Ovary (tissue), 9 donors: Measurements from ENCODE around the gene HECTD1. TPM values are rescaled to one million over a fixed set of nuclear protein-coding genes. Genes with fewer than 3 reads are reported as not detected.
"Not testable (repeated sequence)": the region's sequence is repeated elsewhere in the genome, so short reads cannot be mapped to it uniquely, and the experiment has no call there.

Experiments
- DNase-seq, 5 donors: peaks; one replicate each; pipeline ENCODE4 v3.0.0-alpha.2; 2019 to 2020
- H3K27ac ChIP-seq, 2 donors: fragments of 200-600 bp; one replicate each; pipeline versions ENCODE4 v1.5.1 to v1.8.0; 2019 to 2022
- H3K27me3 ChIP-seq: fragments of 200-600 bp; one replicate; pipeline ENCODE4 v1.8.0; 2022
- H3K36me3 ChIP-seq: fragments of 200-600 bp; sonication (generic); one replicate; pipeline ENCODE4 v1.5.1; 2019
- H3K4me1 ChIP-seq: one replicate; pipeline ENCODE4 v1.8.1; 2013; ENCODE audit warnings: mild to moderate bottlenecking, moderate library complexity; ENCODE audit not compliant: insufficient read depth
- H3K4me3 ChIP-seq: fragments of 200-600 bp; sonication (generic); one replicate; pipeline ENCODE4 v1.5.1; 2017
- H3K9me3 ChIP-seq, 2 donors: fragments of 200-600 bp in 1 of 2; sonication (generic) in 1 of 2; one replicate each; pipeline versions ENCODE4 v1.5.1 to v1.8.1; 2013 to 2019; ENCODE audit warnings: mild to moderate bottlenecking in 1 of 2, moderate library complexity in 1 of 2
- CTCF ChIP-seq, 3 donors: fragments of 450-650 bp in 2 of 3; fragments of 200-600 bp in 1 of 3; IDR thresholded peaks; one replicate each; pipeline versions ENCODE4 v1.5.1 to v1.8.0; 2016 to 2022; ENCODE audit warnings: antibody characterized with exemption in 3 of 3, mild to moderate bottlenecking in 1 of 3
- EP300 ChIP-seq: sonication (generic); formaldehyde crosslinking; IDR thresholded peaks from one replicate; pipeline ENCODE4 v1.6.1; 2017; ENCODE audit warnings: antibody characterized with exemption
- POLR2A ChIP-seq: fragments of 450-650 bp; IDR thresholded peaks from one replicate; pipeline ENCODE4 v1.6.1; 2017; ENCODE audit warnings: antibody characterized with exemption, mild to moderate bottlenecking, moderate library complexity
- WGBS, 3 donors: extraction: QIAGEN DNeasy Blood & Tissue Kit in 1 of 3; methylation state at CpG; one replicate each; pipeline versions ENCODE4 v1.1.5 to v1.1.7; 2013 to 2017; 5-methylcytosine and 5-hydroxymethylcytosine counted together
- intact Hi-C, 4 donors: fragments of 100-400 bp; cut with DNase I; formaldehyde crosslinking; loops; one replicate each; pipeline versions ENCODE4 v1.11.0 to v1.15.1; 2022 to 2023
- polyA plus RNA-seq, 2 donors: library from polyadenylated mRNA; stranded (reverse); fragments of 200-250 nt in 1 of 2; fragments of 350-450 nt in 1 of 2; fragmentation: Illumina TruSeq in 1 of 2; extraction: RNeasy Lipid Tissue Mini Kit (QIAGEN cat#74804) in 1 of 2; gene quantifications; one replicate each; pipeline ENCODE4 v1.2.3, GENCODE V29; 2013 to 2014
- total RNA-seq, 7 donors: library from RNA; depleted of rRNA in 2 of 7; stranded (reverse); fragments of >200 nt in 2 of 7; fragmentation: NEBNext Ultra II Directional in 3 of 7; extraction: Animal tissue kit (Norgen Biotek cat#: 25700) in 3 of 7; gene quantifications; one replicate each; pipeline versions ENCODE4 v1.1.0 to v1.2.4, GENCODE V29; 2016 to 2023
- donor health status: DM: no; HTN: no; CAD: no; lungs with moderate emphysema.
- donor health status: DM: no; HTN: no; CAD: no.
- donor health status: Bipolar disorder and iron deficiency.
- donor health status: DM: yes; HTN: yes; CAD: no.
- donor health status: DM: no; HTN: no; CAD: no.
- donor health status: DM: yes; HTN: yes; CAD: no.

The HECTD1 gene
- total and polyA plus RNA-seq, 9 donors = 59.7 to 186 (median 144) TPM

- no peaks in the 10 kb centered on the region for H3K36me3 ChIP-seq
- 75 to 83% (median 77%) methylated on average over 5 of the region's 5 CpGs for WGBS, 3 donors
- DNase-seq = peak in 1 of 5 donors; percentile 29
These were observed 116.5 kb downstream of the HECTD1 start for GRCh38 chr14:31090883-31091764.

GRCh38 chr14:31086466-31086865 lies 121.1 kb downstream of the HECTD1 start:
- intact Hi-C loops = loop anchor here in 3 of 4 donors (10.0 kb wide), 1 partner anchor 102 kb away; no protein-coding TSS in a partner anchor
- not testable (repeated sequence) for H3K27me3 ChIP-seq, H3K27ac ChIP-seq, DNase-seq, H3K36me3 ChIP-seq, H3K4me1 ChIP-seq, H3K9me3 ChIP-seq, H3K4me3 ChIP-seq
- WGBS, 3 donors = 90 to 96% (median 95%) methylated on average over 9 of the region's 9 CpGs

More at GRCh38 chr14:31090883-31091764, 116.5 kb downstream of the HECTD1 start:
- Histone ChIP-seq H3K27ac (no peak overlapping the region), H3K27me3 (no peaks in the 10 kb centered on the region), H3K4me3 (no peak overlapping the region), H3K4me1 (peaks cover 3% of the 10 kb centered on the region), H3K9me3 (no peaks in the 10 kb centered on the region)
- TF ChIP-seq CTCF (IDR thresholded peaks at IDR 0.05) = no peak
- peak; percentile 29 for TF ChIP-seq EP300
- TF ChIP-seq POLR2A = no peak
- intact Hi-C loops = no loop called here

- Histone ChIP-seq H3K27ac (no peak overlapping the region), H3K4me3 (no peak overlapping the region), H3K9me3 (no peaks in the 10 kb centered on the region), H3K27me3 (no peaks in the 10 kb centered on the region), H3K36me3 (no peaks in the 10 kb centered on the region), H3K4me1 (no peaks in the 10 kb centered on the region)
- no peak for DNase-seq
- intact Hi-C loops = loop anchor here in 3 of 4 donors (10.0 kb wide), 1 partner anchor 100 kb away; no protein-coding TSS in a partner anchor
- no peak for TF ChIP-seq POLR2A
- TF ChIP-seq EP300 = no peak
- TF ChIP-seq CTCF (IDR thresholded peaks at IDR 0.05) = no peak
- 95 to 97% (median 96%) methylated on average over 3 of the region's 3 CpGs for WGBS, 3 donors
These were observed 122.6 kb downstream of the HECTD1 start for GRCh38 chr14:31085027-31085426.

GRCh38 chr14:31084385-31084784 lies 123.2 kb downstream of the HECTD1 start:
- Histone ChIP-seq H3K4me3 (no peak overlapping the region), H3K4me1 (no peaks in the 10 kb centered on the region), H3K9me3 (no peaks in the 10 kb centered on the region), H3K36me3 (no peaks in the 10 kb centered on the region), H3K27me3 (no peaks in the 10 kb centered on the region), H3K27ac (no peak overlapping the region)
- no peak for DNase-seq
- WGBS, 3 donors = 88 to 92% (median 91%) methylated on average over 5 of the region's 5 CpGs
- intact Hi-C loops = loop anchor here (5.0 to 10.0 kb wide), 2 partner anchors 100 to 102 kb away; no protein-coding TSS in a partner anchor
- TF ChIP-seq EP300 = no peak
- no peak for TF ChIP-seq POLR2A
- TF ChIP-seq CTCF (IDR thresholded peaks at IDR 0.05) = no peak

GRCh38 chr14:31083781-31084180 lies 123.8 kb downstream of the HECTD1 start:
- 78 to 88% (median 86%) methylated on average over 3 of the region's 3 CpGs for whole genome bisulfite sequencing, 3 donors
- Histone ChIP-seq H3K4me3 (no peak overlapping the region), H3K27ac (no peak overlapping the region), H3K36me3 (no peaks in the 10 kb centered on the region), H3K4me1 (no peaks in the 10 kb centered on the region), H3K27me3 (no peaks in the 10 kb centered on the region), H3K9me3 (no peaks in the 10 kb centered on the region)
- TF ChIP-seq EP300 = no peak
- TF ChIP-seq CTCF (IDR thresholded peaks at IDR 0.05) = no peak
- no peak for TF ChIP-seq POLR2A
- intact Hi-C loops = loop anchor here (5.0 to 10.0 kb wide), 2 partner anchors 99 to 101 kb away; no protein-coding TSS in a partner anchor
- no peak for DNase-seq
